ACHN (cell line): Measurements from ENCODE around the gene SNX2.
"Not testable (repeated sequence)": the region's sequence is repeated elsewhere in the genome, so short reads cannot be mapped to it uniquely, and the experiment has no call there.

ENCODE experiments used
- DNase-seq: peaks from one replicate; pipeline ENCODE4 v3.0.0-alpha.2; 2015
- in situ Hi-C: cut with HindIII; loops from 2 replicates; pipeline ENCODE4 v1.10.0; 2017; ENCODE audit warnings: low sequenced_read_pairs, low pct_ligation_motif_present, low pct_unique_long_range_greater_than_20kb

SNX2 gene

GRCh38 chr5:122761896-122762295, 13.0 kb upstream of the SNX2 start:
- DNase-seq, in situ Hi-C loops: not testable (repeated sequence)

GRCh38 chr5:122766130-122766529, 8.8 kb upstream of the SNX2 start:
- no peak for DNase-seq
- in situ Hi-C loops: no loop called here

- in situ Hi-C loops: no loop called here
- no peak for DNase-seq
Observed at GRCh38 chr5:122770477-122770876, 4.4 kb upstream of the SNX2 start.

DNA sequence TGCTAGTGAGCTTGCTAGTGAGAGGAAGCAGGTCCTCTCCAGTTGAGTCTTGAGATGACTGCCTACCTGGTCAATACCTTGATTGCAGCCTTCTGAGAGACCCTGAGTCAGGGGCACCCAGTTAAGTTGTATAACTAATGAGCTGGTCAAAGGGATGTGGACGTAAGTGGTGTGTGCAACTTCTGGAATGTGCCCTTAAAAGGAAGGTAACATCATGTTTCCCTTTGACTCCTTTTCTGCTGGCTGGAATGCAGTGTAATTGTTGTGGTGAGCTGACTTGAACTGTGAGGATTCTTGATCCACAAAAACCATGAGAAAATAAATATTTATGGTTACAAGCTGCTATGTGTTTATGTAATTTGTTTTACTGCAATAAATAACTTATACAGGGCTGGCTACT, 2.4 kb upstream of the SNX2 start:
- in situ Hi-C loops: no loop called here
- DNase-seq: no peak

DNA sequence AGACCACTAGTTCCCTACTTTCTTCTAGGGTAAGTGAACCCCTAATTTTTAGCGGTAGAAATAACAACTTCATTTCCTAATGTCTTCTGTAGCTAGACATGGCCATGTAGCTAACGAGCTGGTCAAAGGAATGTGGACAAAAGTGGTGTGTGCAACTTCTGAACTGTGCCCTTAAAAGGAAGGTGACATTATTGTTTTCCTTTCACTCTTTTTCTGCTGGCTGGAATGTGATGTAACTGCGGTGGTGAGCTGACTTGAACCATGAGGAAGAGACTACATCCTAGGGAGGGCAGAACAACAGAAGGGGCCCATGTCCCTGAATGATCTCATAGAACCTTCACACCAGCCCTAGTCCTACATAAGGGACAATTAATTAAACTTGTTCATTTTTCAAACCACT, 1.3 kb upstream of the SNX2 start:
- DNase-seq: no peak
- in situ Hi-C loops: no loop called here

DNA sequence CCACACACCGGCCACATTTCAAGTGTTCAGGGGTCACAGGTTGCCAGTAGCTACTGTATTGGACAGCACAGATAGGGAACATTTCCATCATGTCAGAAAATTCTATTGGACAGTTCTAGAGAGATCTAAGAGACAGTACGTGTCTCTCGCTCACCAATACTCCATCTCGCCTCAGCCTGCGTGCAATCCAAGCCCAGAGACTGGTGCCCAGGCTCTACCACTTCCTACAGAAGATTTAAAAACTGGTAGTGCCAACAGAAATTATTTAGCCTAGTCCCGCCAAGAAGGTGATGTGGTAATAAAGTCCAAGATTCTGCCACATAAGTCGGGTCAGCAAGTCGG, 390 bp upstream of the SNX2 start:
- no peak for DNase-seq
- in situ Hi-C loops: no loop called here

DNA sequence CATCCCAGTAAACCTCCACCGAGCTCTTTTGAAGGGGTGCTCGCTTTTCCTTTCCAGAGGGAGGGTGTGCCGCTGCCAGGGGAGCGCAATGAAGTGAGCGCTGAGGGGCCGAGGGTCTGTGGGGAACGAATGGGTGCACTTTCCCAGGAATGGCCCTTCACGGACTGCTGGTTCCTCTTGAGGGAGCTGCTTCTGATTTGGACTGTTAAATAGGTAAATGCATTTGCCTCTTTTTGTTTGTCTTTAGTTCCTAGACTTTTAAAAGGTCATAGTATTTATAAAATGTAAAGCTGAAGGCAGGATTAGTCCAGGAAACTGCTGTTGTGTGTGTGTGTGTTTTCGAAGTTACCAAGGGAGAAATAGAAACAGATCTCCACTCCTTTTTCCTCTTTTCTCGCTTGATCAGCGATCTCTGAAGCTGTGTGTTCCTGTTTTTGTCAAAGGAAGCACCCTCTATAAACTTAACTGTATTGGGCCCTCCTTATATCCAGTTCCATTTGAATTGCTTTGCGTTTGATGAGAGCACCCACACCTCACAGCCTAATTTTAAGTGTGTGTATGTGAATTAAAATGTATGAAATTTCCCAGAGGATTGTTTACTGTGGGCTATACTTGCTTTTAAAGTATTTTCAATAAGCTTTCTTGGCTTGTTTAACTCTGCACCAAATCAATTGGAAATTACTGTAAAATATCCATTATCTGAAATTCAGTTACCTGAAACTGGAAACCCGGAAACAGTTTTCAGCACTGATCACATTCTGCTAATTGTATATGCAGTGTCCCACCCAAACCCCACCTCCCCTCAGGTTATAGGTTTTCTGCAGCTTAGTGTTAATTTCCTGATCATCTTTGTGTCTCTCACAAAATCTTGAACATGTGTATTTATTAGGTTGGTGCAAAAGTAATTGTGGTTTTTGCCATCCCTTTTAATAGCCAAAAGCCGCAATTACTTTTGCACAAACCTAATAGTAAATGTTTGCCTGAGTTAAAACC, 966 bp downstream of the SNX2 start:
- peak; percentile 40 for DNase-seq
- in situ Hi-C loops: no loop called here

DNA sequence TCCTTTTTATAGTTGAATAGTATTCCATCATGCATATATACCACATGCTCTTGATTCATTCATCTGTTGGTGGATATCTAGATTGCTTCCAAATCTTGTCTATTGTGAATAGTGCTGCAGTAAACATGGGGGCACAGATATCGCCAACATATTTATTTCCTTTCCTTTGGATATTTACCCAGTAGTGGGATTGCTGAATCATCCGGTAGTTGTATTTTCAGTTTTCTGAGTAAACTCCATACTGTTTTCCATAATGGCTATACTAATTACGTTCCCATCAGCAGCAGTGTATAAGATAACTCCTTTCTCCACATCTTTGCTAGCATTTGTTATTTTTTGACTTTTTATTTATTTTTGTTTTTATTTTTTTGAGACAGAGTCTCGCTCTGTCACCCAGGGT, 3.3 kb downstream of the SNX2 start:
- in situ Hi-C loops: no loop called here
- no peak for DNase-seq

GRCh38 chr5:122779451-122779850, 4.6 kb downstream of the SNX2 start:
- DNase-seq: no peak
- in situ Hi-C loops: no loop called here

- in situ Hi-C loops: no loop called here
- no peak for DNase-seq
Observed at GRCh38 chr5:122780296-122780695, 5.4 kb downstream of the SNX2 start.

DNA sequence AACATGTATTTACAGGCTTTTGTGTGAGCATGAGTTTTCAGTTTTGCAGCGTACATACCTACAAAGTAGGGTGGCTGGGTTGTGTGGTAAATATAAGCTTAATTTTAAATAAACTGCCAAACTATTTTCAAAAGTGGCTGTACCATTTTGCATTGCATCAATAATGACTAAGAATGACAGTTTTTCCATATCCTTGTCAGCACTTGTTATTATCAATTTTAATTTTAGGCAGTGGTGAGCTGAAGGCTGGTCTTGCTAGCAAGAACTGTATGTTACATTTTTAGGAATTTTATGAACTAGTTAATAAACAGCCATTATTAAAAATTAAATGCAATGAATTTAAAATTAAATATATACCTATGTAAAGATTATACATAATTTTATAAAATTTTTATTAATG, 6.6 kb downstream of the SNX2 start:
- no peak for DNase-seq
- in situ Hi-C loops: no loop called here

- in situ Hi-C loops: no loop called here
Observed at GRCh38 chr5:122785294-122785693, 10.4 kb downstream of the SNX2 start.

DNA sequence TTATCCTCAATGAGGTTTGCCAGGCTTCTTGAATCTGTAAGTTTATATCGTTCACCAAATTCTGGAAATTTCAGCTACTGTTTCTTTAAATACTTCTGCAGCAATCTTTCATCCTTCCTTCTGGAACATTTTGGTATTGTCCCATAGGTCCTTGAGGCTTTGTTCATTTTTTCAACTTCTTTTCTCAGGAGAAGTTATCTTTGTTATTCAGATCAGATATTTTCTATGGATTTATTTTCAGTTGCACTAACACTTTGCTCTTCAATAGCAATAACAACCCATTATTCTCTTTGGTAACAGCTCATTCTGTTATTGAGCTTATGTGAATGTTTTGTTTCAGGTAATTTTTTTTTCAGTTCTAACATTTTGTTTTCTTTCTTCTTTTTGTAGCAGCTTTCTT, 13.5 kb downstream of the SNX2 start:
- DNase-seq: no peak
- in situ Hi-C loops: no loop called here

More at GRCh38 chr5:122785294-122785693, 10.4 kb downstream of the SNX2 start:
- DNase-seq: no peak

DNA sequence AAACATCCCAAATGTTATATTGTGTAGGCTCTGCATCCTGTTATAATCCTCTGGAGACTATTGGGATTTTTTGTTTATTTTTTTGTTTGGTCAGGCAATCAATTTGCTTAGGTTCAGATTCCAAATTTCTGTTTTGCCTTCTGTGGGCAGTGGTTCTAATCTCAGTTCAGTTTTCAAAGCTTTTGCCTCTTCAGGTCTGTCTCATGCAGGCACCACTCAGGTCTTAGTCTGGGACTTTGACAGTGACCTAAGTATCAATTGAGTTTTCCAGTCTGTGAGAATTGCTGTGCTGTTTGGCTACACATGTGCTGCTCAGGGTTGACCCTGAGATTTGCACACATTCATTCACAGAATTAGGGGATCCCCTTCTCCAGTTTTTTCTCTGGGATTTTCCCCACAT, 14.1 kb downstream of the SNX2 start:
- DNase-seq: no peak
- in situ Hi-C loops: no loop called here

GRCh38 chr5:122789461-122790171, 14.7 kb downstream of the SNX2 start:
- no peak for DNase-seq
- in situ Hi-C loops: no loop called here

DNA sequence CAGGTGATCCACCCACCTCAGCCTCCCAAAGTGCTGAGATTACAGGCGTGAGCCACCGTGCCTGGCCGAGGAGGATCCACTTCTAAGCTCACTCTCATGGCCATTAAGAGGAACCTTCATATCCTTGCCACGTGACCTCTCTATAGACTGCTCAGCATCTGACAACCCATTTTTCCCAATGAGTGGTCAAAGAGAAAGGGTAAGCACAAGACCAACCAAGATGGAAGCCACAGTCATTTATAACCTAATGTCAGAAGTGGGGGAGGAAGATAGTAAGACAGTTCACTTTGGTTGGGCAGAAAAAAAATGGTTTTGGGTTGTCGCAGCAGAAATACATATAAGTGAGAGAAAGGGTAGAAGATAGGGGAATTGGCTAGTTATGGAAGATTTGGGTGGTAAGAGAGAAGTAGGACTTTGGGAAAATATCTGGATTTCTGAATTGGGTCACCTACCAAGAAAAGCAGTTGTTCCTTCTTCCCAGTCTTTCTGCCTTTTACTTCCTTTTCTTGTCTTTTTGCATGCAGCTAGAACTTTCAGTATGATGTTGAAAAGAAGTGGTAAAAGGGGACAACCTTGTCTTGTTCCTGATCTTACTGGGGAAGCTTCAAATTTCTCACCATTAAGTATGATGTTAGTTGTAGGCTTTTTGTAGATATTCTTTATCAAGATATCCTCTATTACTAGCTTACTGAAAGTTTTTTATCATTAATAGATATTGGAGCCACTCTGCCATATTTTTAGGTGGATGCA, 15.6 kb downstream of the SNX2 start:
- in situ Hi-C loops: no loop called here
- no peak for DNase-seq

DNA sequence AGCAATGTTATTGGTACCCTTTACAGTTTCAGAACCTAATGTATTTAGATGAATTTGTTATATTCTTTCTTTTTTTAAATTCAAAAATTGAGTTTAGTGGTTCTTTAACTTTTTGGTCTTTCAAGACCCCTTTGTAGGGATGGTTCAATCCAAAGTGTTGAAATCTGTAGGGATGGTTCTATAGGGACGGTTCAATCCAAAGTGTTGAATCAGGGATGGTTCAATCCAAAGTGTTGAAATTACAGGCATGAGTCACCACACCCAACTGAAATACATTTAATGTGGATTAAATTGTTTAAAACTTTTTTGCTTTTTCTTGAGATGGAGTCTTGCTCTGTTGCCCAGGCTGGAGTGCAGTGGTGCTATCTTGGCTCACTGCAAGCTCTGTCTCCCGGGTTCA, 30.6 kb downstream of the SNX2 start:
- in situ Hi-C loops: no loop called here
- DNase-seq: no peak

DNA sequence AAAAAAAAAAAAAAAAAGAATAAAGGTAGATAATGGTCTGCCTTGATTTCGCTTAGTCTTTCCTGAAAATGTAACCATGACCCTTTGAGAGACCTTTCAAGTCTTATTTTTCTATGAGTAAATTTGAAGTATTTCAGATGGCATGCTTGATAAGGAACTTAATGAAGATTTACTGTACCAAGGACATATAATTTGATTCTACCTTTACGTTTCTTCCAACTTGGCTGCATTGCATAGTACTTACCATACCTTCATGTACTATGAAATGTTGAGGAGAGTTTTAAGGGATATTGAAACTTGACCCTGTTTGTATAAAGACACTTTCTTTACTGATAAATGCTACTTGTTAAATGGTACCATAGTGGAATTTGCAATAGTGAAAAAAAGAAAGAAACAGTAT, 35.5 kb downstream of the SNX2 start:
- no peak for DNase-seq

DNA sequence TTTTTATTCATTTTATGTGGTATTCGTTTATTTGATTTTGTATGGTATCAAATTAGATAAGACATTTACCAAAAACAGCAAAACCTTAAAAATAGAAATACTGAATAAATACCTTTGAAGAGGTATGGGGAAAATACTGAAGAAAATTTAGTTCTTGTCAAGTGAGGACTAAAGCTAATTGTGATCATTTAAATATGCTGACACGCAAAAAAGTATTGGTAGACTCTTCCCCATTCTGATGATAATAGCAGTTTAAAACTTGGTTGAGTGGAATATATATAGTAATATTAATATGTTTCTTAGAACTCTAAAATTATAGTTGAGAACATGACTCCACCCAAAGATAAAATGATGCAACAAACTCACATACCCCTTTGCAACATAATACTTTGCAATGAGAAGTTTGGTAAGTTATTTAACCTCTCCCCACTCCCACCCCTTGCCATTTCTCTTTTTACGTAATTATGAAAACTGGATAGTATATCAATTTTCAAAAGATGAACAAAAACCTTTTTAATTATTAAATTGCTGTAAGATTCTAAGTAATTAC, 40.4 kb downstream of the SNX2 start:
- DNase-seq: no peak
- in situ Hi-C loops: no loop called here

More for the DNA sequence above, 35.5 kb downstream of the SNX2 start:
- in situ Hi-C loops: no loop called here
